ENCODE measurements around the gene TASOR2.

DNA sequence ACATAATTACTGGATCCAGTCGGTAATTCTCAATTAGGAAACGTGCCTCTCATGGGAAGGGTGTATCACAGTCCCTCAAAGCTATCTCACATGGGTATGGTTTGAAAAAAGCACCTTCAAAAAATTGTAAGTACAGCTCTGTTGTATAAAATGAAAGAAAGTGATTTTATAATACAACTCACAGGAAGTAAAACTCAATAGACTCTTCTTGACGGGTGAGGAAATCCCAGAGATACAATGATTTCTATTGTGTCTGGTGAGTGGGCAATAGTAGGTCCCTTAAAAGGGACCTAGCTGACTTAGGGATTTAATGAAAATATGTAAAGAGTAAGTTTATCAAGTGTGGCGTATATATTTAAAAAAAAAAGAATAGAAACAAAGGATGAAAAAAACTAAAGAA, 27.0 kb downstream of the TASOR2 start:
- TF ChIP-seq, protein P1, sequence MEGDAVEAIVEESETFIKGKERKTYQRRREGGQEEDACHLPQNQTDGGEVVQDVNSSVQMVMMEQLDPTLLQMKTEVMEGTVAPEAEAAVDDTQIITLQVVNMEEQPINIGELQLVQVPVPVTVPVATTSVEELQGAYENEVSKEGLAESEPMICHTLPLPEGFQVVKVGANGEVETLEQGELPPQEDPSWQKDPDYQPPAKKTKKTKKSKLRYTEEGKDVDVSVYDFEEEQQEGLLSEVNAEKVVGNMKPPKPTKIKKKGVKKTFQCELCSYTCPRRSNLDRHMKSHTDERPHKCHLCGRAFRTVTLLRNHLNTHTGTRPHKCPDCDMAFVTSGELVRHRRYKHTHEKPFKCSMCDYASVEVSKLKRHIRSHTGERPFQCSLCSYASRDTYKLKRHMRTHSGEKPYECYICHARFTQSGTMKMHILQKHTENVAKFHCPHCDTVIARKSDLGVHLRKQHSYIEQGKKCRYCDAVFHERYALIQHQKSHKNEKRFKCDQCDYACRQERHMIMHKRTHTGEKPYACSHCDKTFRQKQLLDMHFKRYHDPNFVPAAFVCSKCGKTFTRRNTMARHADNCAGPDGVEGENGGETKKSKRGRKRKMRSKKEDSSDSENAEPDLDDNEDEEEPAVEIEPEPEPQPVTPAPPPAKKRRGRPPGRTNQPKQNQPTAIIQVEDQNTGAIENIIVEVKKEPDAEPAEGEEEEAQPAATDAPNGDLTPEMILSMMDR (IDR thresholded peaks at IDR 0.05), result no peak
- TF ChIP-seq POLR2A (IDR thresholded peaks at IDR 0.05), result no peak

All from testis (tissue), 2 donors.